Heart right ventricle (tissue), 16 donors: Measurements from ENCODE around the gene SCCPDH. TPM values are rescaled to one million over a fixed set of nuclear protein-coding genes. Genes with fewer than 3 reads are reported as not detected.

ENCODE experiments used
- ATAC-seq, 8 donors: fragments of 200-7000 bp; cut with Tn5 transposase; one replicate each; pipeline ENCODE4 v1.9.1; 2020; ENCODE audit warnings: mild to moderate bottlenecking in 8 of 8, moderate library complexity in 8 of 8, moderate number of reproducible peaks in 1 of 8
- DNase-seq, 2 donors: peaks; one replicate each; pipeline ENCODE4 v3.0.0-alpha.2; 2020
- H3K27ac ChIP-seq, 10 donors: fragments of 200-600 bp; sonication (generic) in 2 of 10; one replicate each; pipeline versions ENCODE4 v1.5.0 to v1.8.0; 2020 to 2022; ENCODE audit warnings: mild to moderate bottlenecking in 3 of 10
- H3K27me3 ChIP-seq, 7 donors: fragments of 200-600 bp; one replicate each; pipeline ENCODE4 v1.8.0; 2021 to 2022; ENCODE audit warnings: mild to moderate bottlenecking in 2 of 7
- H3K36me3 ChIP-seq, 9 donors: fragments of 200-600 bp; sonication (generic) in 1 of 9; one replicate each; pipeline versions ENCODE4 v1.5.0 to v1.8.0; 2020 to 2022; ENCODE audit warnings: mild to moderate bottlenecking in 2 of 9
- H3K4me1 ChIP-seq, 9 donors: fragments of 200-600 bp; sonication (generic) in 1 of 9; one replicate each; pipeline versions ENCODE4 v1.5.0 to v1.8.0; 2020 to 2022; ENCODE audit warnings: mild to moderate bottlenecking in 4 of 9
- H3K4me3 ChIP-seq, 10 donors: fragments of 200-600 bp; sonication (generic) in 2 of 10; one replicate each; pipeline versions ENCODE4 v1.5.0 to v1.8.0; 2020 to 2022; ENCODE audit warnings: mild to moderate bottlenecking in 7 of 10, moderate library complexity in 2 of 10
- H3K9me3 ChIP-seq, 11 donors: fragments of 200-600 bp in 10 of 11; sonication (generic) in 2 of 11; one replicate each; pipeline versions ENCODE4 v1.5.0 to v1.8.0; 2013 to 2022; ENCODE audit warnings: mild to moderate bottlenecking in 2 of 11, control low read depth in 1 of 11, moderate library complexity in 1 of 11
- CTCF ChIP-seq, 9 donors: fragments of 200-600 bp; sonication (generic) in 2 of 9; IDR thresholded peaks; one replicate each; pipeline versions ENCODE4 v1.5.0 to v1.8.0; 2021 to 2022; ENCODE audit warnings: antibody characterized with exemption in 9 of 9, mild to moderate bottlenecking in 5 of 9, moderate library complexity in 1 of 9
- whole genome bisulfite sequencing, 2 donors: extraction: QIAGEN DNeasy Blood & Tissue Kit; methylation state at CpG; one replicate each; pipeline ENCODE4 v1.1.7; 2013; ENCODE audit warnings: inconsistent platforms in 1 of 2; 5-methylcytosine and 5-hydroxymethylcytosine counted together
- intact Hi-C, 10 donors: fragments of 100-400 bp; cut with DNase I; formaldehyde crosslinking; loops; one replicate each; pipeline versions ENCODE4 v1.11.1 to v1.14.2; 2022
- polyA plus RNA-seq, 2 donors: library from polyadenylated mRNA; stranded (reverse); fragments of 200-250 nt; gene quantifications; one replicate each; pipeline ENCODE4 v1.2.3, GENCODE V29; 2013
- total RNA-seq, 10 donors: library from RNA; stranded (reverse); fragmentation: NEBNext Ultra II Directional in 3 of 10; extraction: Animal tissue kit (Norgen Biotek cat#: 25700) in 3 of 10; gene quantifications; one replicate each; pipeline versions ENCODE4 v1.2.1 to v1.2.4, GENCODE V29; 2021 to 2023
- donor health status: Arrhythmogenic right ventricular cardiomyopathy.
- donor health status: ischemic (EF 13 %, LVEDD 7.1; RV severe dilation, severe dysfunction).
- donor health status: healthy with polysubstance abuse.
- donor health status: DM: no; HTN: yes; CAD: no.
- donor health status: DM: no; HTN: no; CAD: no.
- donor health status: ischemic (EF 25% LVEDD 6.9; RV normal size, moderate dysfunction).
- donor health status: ischemic (EF 25% LVEDD 5.7; RV mildly dilated, moderate dysfunction).
- donor health status: healthy.
- donor health status: DM: yes; HTN: yes; CAD: no.
- donor health status: Ischemic cardiomyopathy.
- donor health status: ischemic (EF 35%, LVEDD 5.7; RV mildly dilated, moderate dysfunction).
- donor health status: nonischemic (EF 11% LVEDD 7.7; RV severe dilation, severe dysfunction).
- donor health status: DM: yes; HTN: yes; CAD: no.
- donor health status: PGD.
- donor health status: ischemic (EF 29% LVEDD 5.4; RV normal size, mild dysfunction).
- donor health status: nonischemic (EF 23%, LVEDD 6.1; RV moderate dilation, normal function).

SCCPDH gene
- total and polyA plus RNA-seq, 12 donors, result 9.9 to 37.5 (median 30.8) TPM

- intact Hi-C loops, result no loop called here
- Histone ChIP-seq H3K4me3 (no peak overlapping the region), H3K36me3 (no peaks in the 10 kb centered on the region), H3K9me3 (no peaks in the 10 kb centered on the region), H3K27ac (no peak overlapping the region), H3K4me1 (no peaks in the 10 kb centered on the region), H3K27me3 (no peaks in the 10 kb centered on the region)
- TF ChIP-seq CTCF (IDR thresholded peaks at IDR 0.05), result no peak
- ATAC-seq (no peak), DNase-seq (no peak)
- WGBS, 2 donors, result 76 to 78% methylated on average over 11 of the region's 11 CpGs
Observed at GRCh38 chr1:246815693-246816270, 91.6 kb downstream of the SCCPDH start.

Other genes with a start within 250 kb of the SCCPDH start
- 10 to 100 TPM in 3 of 10 donors, 1 to 10 TPM in 7; 6.1 to 13.9 (median 8.1) TPM for gene SMYD3, start 217.1 kb upstream of the SCCPDH start, total RNA-seq
- 10 to 100 TPM in 1 of 2 donors, 1 to 10 TPM in 1; 5.9 to 10.0 TPM for gene SMYD3, start 217.1 kb upstream of the SCCPDH start, polyA plus RNA-seq
- 10 to 100 TPM; 10.1 to 16.5 (median 13.6) TPM for gene TFB2M, start 158.1 kb upstream of the SCCPDH start, total RNA-seq
- 1 to 10 TPM; 2.9 to 9.9 TPM for gene TFB2M, start 158.1 kb upstream of the SCCPDH start, polyA plus RNA-seq
- gene CNST, start 158.0 kb upstream of the SCCPDH start, total RNA-seq, result 10 to 100 TPM; 13.1 to 24.4 (median 15.4) TPM
- 1 to 10 TPM; 5.6 to 6.6 TPM for gene CNST, start 158.0 kb upstream of the SCCPDH start, polyA plus RNA-seq
- 10 to 100 TPM; 16.8 to 29.2 (median 19.2) TPM for gene AHCTF1, start 207.5 kb downstream of the SCCPDH start, total RNA-seq
- 1 to 10 TPM; 5.7 to 9.4 TPM for gene AHCTF1, start 207.5 kb downstream of the SCCPDH start, polyA plus RNA-seq